CD8-positive, alpha-beta memory T cell (primary cell): ENCODE measurements around the gene CLIC3. TPM values are rescaled to one million over a fixed set of nuclear protein-coding genes. Genes with fewer than 3 reads are reported as not detected.
A peak's percentile ranks its signal among the peaks of the same experiment; 100 is the strongest.
"Not testable (repeated sequence)": the region's sequence is repeated elsewhere in the genome, so short reads cannot be mapped to it uniquely, and the experiment has no call there.

Source experiments
- CTCF ChIA-PET: fragments of 350-600 bp; sonication (Branson Sonifier 250); formaldehyde crosslinking; loops from one replicate; lab custom pipeline; 2021; ENCODE audit warnings: antibody characterized with exemption; lab: Charles Lee
- POLR2A ChIA-PET: fragments of 350-600 bp; sonication (Branson Sonifier 250); formaldehyde crosslinking; loops from one replicate; lab custom pipeline; 2021; ENCODE audit warnings: antibody characterized with exemption; lab: Charles Lee
- DNase-seq, 5 donors: peaks; one replicate each; pipeline versions ENCODE4 v3.0.0 to v3.0.0-alpha.2; 2020 to 2022; ENCODE audit warnings: mixed read lengths in 1 of 5
- H3K27ac ChIP-seq: one replicate; pipeline ENCODE4 v1.7.0; 2013; ENCODE audit warnings: low read depth, mild to moderate bottlenecking, low read length, moderate library complexity
- H3K27me3 ChIP-seq: 2 replicates; pipeline ENCODE4 v1.7.0; 2013; ENCODE audit warnings: low read length, mild to moderate bottlenecking; ENCODE audit not compliant: insufficient read depth, poor library complexity, severe bottlenecking
- H3K36me3 ChIP-seq: 2 replicates; pipeline ENCODE4 v1.7.0; 2013; ENCODE audit warnings: mild to moderate bottlenecking, low read length, moderate library complexity; ENCODE audit not compliant: insufficient read depth
- H3K4me1 ChIP-seq: 2 replicates; pipeline ENCODE4 v1.7.0; 2013; ENCODE audit warnings: mild to moderate bottlenecking, low read length, moderate library complexity; ENCODE audit not compliant: insufficient read depth
- H3K4me3 ChIP-seq: 2 replicates; pipeline ENCODE4 v1.7.0; 2013; ENCODE audit warnings: mild to moderate bottlenecking, low read length
- H3K9me3 ChIP-seq: 2 replicates; pipeline ENCODE4 v1.7.0; 2013; ENCODE audit warnings: mild to moderate bottlenecking, low read length
- H3K27ac Mint-ChIP-seq, 8 donors: one replicate each; pipeline ENCODE4 v1.8.0; 2020 to 2021; ENCODE audit warnings: mixed read lengths in 8 of 8, mild to moderate bottlenecking in 6 of 8, inconsistent platforms in 3 of 8, moderate library complexity in 3 of 8
- H3K27me3 Mint-ChIP-seq, 2 donors: one replicate each; pipeline ENCODE4 v1.8.0; 2020 to 2021; ENCODE audit warnings: mixed read lengths in 2 of 2, mild to moderate bottlenecking in 1 of 2, moderate library complexity in 1 of 2
- H3K36me3 Mint-ChIP-seq, 3 donors: one replicate each; pipeline ENCODE4 v1.8.0; 2020 to 2021; ENCODE audit warnings: mixed read lengths in 3 of 3, inconsistent platforms in 1 of 3, mild to moderate bottlenecking in 1 of 3
- H3K4me1 Mint-ChIP-seq, 3 donors: one replicate each; pipeline ENCODE4 v1.8.0; 2020 to 2021; ENCODE audit warnings: mixed read lengths in 3 of 3, inconsistent platforms in 1 of 3, mild to moderate bottlenecking in 1 of 3
- H3K4me3 Mint-ChIP-seq, 7 donors: one replicate each; pipeline ENCODE4 v1.8.0; 2020 to 2021; ENCODE audit warnings: mixed read lengths in 7 of 7, mild to moderate bottlenecking in 6 of 7, moderate library complexity in 4 of 7, inconsistent platforms in 2 of 7
- H3K9me3 Mint-ChIP-seq, 5 donors: one replicate each; pipeline ENCODE4 v1.8.0; 2020 to 2022; ENCODE audit warnings: mixed read lengths in 5 of 5, mild to moderate bottlenecking in 3 of 5, moderate library complexity in 2 of 5, inconsistent platforms in 1 of 5
- polyA plus RNA-seq: library from polyadenylated mRNA; unstranded; fragments of 300-500 nt; fragmentation: Illumina TruSeq; gene quantifications from one replicate; pipeline ENCODE4 v1.2.3, GENCODE V29; 2021
- total RNA-seq, 2 experiments: library from RNA; stranded (reverse); gene quantifications; one replicate each; pipeline ENCODE4 v1.2.3, GENCODE V29; 2021

The CLIC3 gene
- total and polyA plus RNA-seq, 3 experiments from 2014 or later, result 3.4 to 52.1 (median 4.1) TPM

GRCh38 chr9:137034709-137035506 lies 38.5 kb upstream of the CLIC3 start:
- Histone ChIP-seq H3K9me3 (no peaks in the 10 kb centered on the region), H3K36me3 (no peaks in the 10 kb centered on the region), H3K4me3 (peak overlapping the region; percentile 58), H3K27ac (peak overlapping the region; percentile 38), H3K4me1 (peaks cover 42% of the 10 kb centered on the region), H3K27me3 (no peaks in the 10 kb centered on the region)
- DNase-seq, result peak; percentile 81 to 92 (median 83)
- H3K4me1 Mint-ChIP-seq, result peaks cover 35 to 48% (median 36%) of the 10 kb centered on the region in 3 donors
- H3K9me3 Mint-ChIP-seq, result no peaks in the 10 kb centered on the region
- H3K36me3 Mint-ChIP-seq, result no peaks in the 10 kb centered on the region
- H3K27ac Mint-ChIP-seq, result peak overlapping the region; percentile 75 to 96 (median 89)
- peak overlapping the region; percentile 72 to 89 (median 76) for H3K4me3 Mint-ChIP-seq
- ChIA-PET CTCF (interaction anchor here (0.6 to 8.9 kb wide), 60 partner anchors 9 to 308 kb away, joined by 3 to 159 read pairs (median 6); partner anchors contain the start of genes AJM1, C8G, CLIC3 and FBXW5), POLR2A (interaction anchor here (0.6 to 2.0 kb wide), 13 partner anchors 10 to 247 kb away, joined by 3 to 18 read pairs (median 5); partner anchors contain the start of genes AJM1, C8G, FBXW5 and NPDC1)
- no peaks in the 10 kb centered on the region for H3K27me3 Mint-ChIP-seq

- H3K27ac ChIP-seq, result no peak overlapping the region
- Mint-ChIP-seq H3K9me3 (no peaks in the 10 kb centered on the region), H3K27me3 (no peaks in the 10 kb centered on the region), H3K4me1 (peaks cover 41 to 55% (median 42%) of the 10 kb centered on the region in 3 donors), H3K4me3 (peak overlapping the region; percentile 72 to 89 (median 76)), H3K27ac (peak overlapping the region; percentile 75 to 96 (median 89)), H3K36me3 (no peaks in the 10 kb centered on the region)
- ChIA-PET CTCF (interaction anchor here (0.9 to 8.9 kb wide), 43 partner anchors 8 to 307 kb away, joined by 3 to 159 read pairs (median 7); partner anchors contain the start of genes AJM1, C8G, CLIC3 and FBXW5), POLR2A (interaction anchor here (0.6 to 2.0 kb wide), 10 partner anchors 13 to 246 kb away, joined by 3 to 18 read pairs (median 5); partner anchors contain the start of genes AJM1, C8G, FBXW5 and PAXX)
- H3K4me1 ChIP-seq, result peaks cover 49% of the 10 kb centered on the region
- no peaks in the 10 kb centered on the region for H3K9me3 ChIP-seq
- no peaks in the 10 kb centered on the region for H3K36me3 ChIP-seq
- DNase-seq, result no peak
- H3K4me3 ChIP-seq, result peak overlapping the region; percentile 58
- no peaks in the 10 kb centered on the region for H3K27me3 ChIP-seq
Observed at GRCh38 chr9:137034039-137034708, 37.8 kb upstream of the CLIC3 start.

- Mint-ChIP-seq H3K4me1 (peaks cover 41 to 61% (median 46%) of the 10 kb centered on the region in 3 donors), H3K4me3 (peak overlapping the region in 5 of 7 donors; percentile 15 to 74 (median 59)), H3K27ac (peak overlapping the region in 6 of 8 donors; percentile 23 to 96 (median 62))
- H3K4me3 ChIP-seq, DNase-seq, H3K36me3 Mint-ChIP-seq, H3K27me3 ChIP-seq, H3K27ac ChIP-seq, POLR2A ChIA-PET, H3K9me3 ChIP-seq, H3K9me3 Mint-ChIP-seq, H3K27me3 Mint-ChIP-seq, H3K36me3 ChIP-seq: not testable (repeated sequence)
- H3K4me1 ChIP-seq, result peaks cover 54% of the 10 kb centered on the region
- CTCF ChIA-PET, result interaction anchor here (0.7 to 8.9 kb wide), 4 partner anchors 62 to 245 kb away, joined by 3 to 159 read pairs (median 48); partner anchors contain the start of genes AJM1, C8G, FBXW5 and TMEM141
Observed at GRCh38 chr9:137033481-137033880, 37.1 kb upstream of the CLIC3 start.

- POLR2A ChIA-PET, result interaction anchor here (0.5 to 0.6 kb wide), 2 partner anchors 38 to 572 kb away, joined by 3 read pairs; partner anchors contain the start of genes ARRDC1 and SAPCD2
Observed at GRCh38 chr9:137032858-137033257, 36.5 kb upstream of the CLIC3 start.

DNA sequence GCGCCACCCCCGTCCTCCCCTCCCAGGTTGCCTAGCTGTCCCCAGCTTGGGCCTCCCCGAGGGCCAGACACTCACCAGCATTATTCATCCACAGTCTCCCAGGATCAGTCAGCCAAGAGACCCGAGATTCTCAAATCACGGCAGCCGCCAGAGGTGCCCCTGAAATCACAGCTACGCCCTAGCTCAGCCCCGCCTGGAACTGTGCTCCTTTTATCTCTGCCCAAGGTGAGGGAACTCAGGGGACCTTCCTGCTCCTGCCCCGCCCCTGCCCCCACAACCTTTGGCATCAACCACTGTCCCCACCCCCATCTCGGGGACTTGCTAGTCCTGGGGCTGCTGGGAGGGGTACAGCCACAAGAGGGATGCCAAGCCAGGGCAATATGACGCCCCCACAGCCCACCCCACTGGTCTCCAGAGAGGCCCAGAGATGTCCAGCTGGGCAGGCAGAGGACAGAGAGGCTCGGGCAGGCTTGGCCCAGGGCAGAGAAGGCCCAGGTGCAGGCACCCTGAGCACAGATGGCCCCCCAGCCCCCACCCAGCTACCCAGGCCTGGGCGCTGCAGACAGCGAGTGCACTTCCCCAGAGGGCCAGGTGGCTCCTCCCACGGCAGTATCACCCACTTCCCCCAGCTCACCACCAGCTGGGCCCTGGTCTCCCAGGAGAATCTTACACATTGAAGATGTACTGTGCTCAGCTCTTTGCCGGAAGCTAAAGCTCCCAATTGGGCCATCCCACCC lies 35.7 kb upstream of the CLIC3 start, which contains the start of gene FUT7:
Gene FUT7 (minus strand): TSS at position 185 of the 737 bp plus-strand sequence. CDS start 97 bp downstream, at position 88.
- H3K4me3 Mint-ChIP-seq, result peak within 1 kb of the TSS; percentile 70 to 95 (median 90)
- H3K27ac Mint-ChIP-seq, result peak within 1 kb of the TSS; percentile 77 to 98 (median 90)
- peaks cover 44 to 65% (median 50%) of the 10 kb centered on the region in 3 donors for H3K4me1 Mint-ChIP-seq

More at GRCh38 chr9:137032858-137033257, 36.5 kb upstream of the CLIC3 start:
- DNase-seq, result no peak
- Mint-ChIP-seq H3K36me3 (no peaks in the 10 kb centered on the region), H3K4me3 (peak overlapping the region; percentile 11 to 74 (median 67)), H3K9me3 (no peaks in the 10 kb centered on the region), H3K27me3 (no peaks in the 10 kb centered on the region), H3K27ac (peak overlapping the region; percentile 58 to 96 (median 86)), H3K4me1 (peaks cover 41 to 61% (median 46%) of the 10 kb centered on the region in 3 donors)
- H3K27me3 ChIP-seq, result no peaks in the 10 kb centered on the region
- no peak overlapping the region for H3K4me3 ChIP-seq
- no peak overlapping the region for H3K27ac ChIP-seq
- H3K36me3 ChIP-seq, result no peaks in the 10 kb centered on the region
- CTCF ChIA-PET, result interaction anchor here (0.9 to 8.9 kb wide), 7 partner anchors 14 to 244 kb away, joined by 3 to 159 read pairs (median 6); partner anchors contain the start of genes C8G, FBXW5, MAN1B1 and TMEM141
- H3K9me3 ChIP-seq, result no peaks in the 10 kb centered on the region
- H3K4me1 ChIP-seq, result peaks cover 54% of the 10 kb centered on the region

DNA sequence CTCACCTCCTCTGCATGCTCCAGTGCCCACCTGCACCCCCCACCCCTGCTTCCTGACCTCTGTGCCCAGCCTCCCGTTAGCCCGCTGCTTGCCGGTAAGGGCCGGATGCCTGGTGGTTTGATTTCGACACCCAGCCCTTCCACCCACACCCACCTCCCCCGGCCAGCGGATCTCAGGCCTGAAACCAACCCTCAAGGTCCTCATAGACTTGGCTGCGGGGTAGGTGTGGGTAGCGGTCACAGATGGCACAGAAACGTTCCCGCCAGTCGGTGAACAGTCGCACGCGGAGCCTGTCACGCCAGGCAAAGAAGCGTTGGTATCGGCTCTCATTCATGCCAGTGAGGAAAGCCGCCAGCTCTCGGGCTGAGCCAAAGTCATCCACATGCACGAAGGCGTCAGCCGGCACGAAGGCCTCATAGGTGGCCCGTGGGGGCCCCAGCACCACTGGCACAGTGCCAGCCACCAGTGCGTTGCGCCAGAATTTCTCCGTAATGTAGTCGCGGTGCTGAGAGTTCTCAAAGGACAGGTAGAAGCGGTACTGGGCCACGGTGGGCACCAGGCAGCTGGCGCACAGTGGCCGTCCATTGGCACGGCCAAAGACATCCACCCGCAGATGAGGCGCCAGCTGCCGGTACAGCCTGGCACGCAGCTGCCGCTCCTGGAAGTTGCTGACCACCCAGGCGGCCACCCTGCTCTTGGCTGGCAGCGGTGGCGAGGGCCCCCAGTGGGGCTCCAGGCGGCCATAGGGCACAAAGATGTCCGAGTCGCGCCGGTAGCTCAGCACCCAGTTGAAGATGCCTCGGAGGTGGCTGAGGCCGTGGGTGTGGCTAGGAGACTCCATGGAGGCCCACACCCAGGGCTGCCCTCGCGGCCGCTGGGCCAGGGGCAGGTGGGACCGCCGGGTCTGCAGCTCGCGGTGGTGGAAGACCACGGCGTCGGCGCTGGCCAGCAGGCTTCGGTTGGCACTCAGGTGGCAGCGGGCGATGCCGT lies 34.5 kb upstream of the CLIC3 start:
- peak overlapping the region; percentile 69 to 95 (median 88) for H3K4me3 Mint-ChIP-seq
- ChIA-PET POLR2A (interaction anchor here (1.6 kb wide), 1 partner anchor 56 kb away, joined by 5 read pairs; no protein-coding TSS in a partner anchor), CTCF (interaction anchor here (1.4 to 8.9 kb wide), 14 partner anchors 16 to 239 kb away, joined by 4 to 159 read pairs (median 14); partner anchors contain the start of genes AJM1, C8G, CLIC3 and FBXW5)
- no peaks in the 10 kb centered on the region for H3K9me3 ChIP-seq
- peak in 4 of 5 donors; percentile 23 to 64 (median 48) for DNase-seq
- H3K27me3 Mint-ChIP-seq, result no peaks in the 10 kb centered on the region
- H3K4me3 ChIP-seq, result peak overlapping the region; percentile 74
- H3K9me3 Mint-ChIP-seq, result no peaks in the 10 kb centered on the region
- peaks cover 69% of the 10 kb centered on the region for H3K4me1 ChIP-seq
- H3K36me3 ChIP-seq, result no peaks in the 10 kb centered on the region
- H3K27ac ChIP-seq, result peak overlapping the region; percentile 38
- peaks cover 0 to 1% (median 0%) of the 10 kb centered on the region in 3 donors for H3K36me3 Mint-ChIP-seq
- H3K27me3 ChIP-seq, result no peaks in the 10 kb centered on the region
- H3K27ac Mint-ChIP-seq, result peak overlapping the region; percentile 78 to 98 (median 90)
- peaks cover 51 to 78% (median 56%) of the 10 kb centered on the region in 3 donors for H3K4me1 Mint-ChIP-seq

More for the DNA sequence above, 35.7 kb upstream of the CLIC3 start, which contains the start of gene FUT7:
- ChIA-PET CTCF (interaction anchor here (0.9 to 8.9 kb wide), 9 partner anchors 15 to 240 kb away, joined by 3 to 159 read pairs (median 6); partner anchors contain the start of genes C8G, CLIC3, FBXW5 and MAN1B1), POLR2A (interaction anchor here (0.6 to 0.7 kb wide), 2 partner anchors 39 kb away, joined by 3 to 4 read pairs; partner anchors contain the start of gene SAPCD2)
- H3K4me1 ChIP-seq, result peaks cover 59% of the 10 kb centered on the region
- Mint-ChIP-seq H3K27me3 (no peaks in the 10 kb centered on the region), H3K36me3 (peaks cover 0 to 1% (median 0%) of the 10 kb centered on the region in 3 donors), H3K9me3 (no peaks in the 10 kb centered on the region)
- H3K27ac ChIP-seq, result no peak within 1 kb of the TSS
- no peaks in the 10 kb centered on the region for H3K9me3 ChIP-seq
- H3K4me3 ChIP-seq, result peak within 1 kb of the TSS; percentile 74
- no peaks in the 10 kb centered on the region for H3K36me3 ChIP-seq
- peak in 3 of 5 donors; percentile 24 to 39 (median 36) for DNase-seq
- H3K27me3 ChIP-seq, result no peaks in the 10 kb centered on the region
